ENCODE measurements around the gene TREH.

The TREH gene

DNA sequence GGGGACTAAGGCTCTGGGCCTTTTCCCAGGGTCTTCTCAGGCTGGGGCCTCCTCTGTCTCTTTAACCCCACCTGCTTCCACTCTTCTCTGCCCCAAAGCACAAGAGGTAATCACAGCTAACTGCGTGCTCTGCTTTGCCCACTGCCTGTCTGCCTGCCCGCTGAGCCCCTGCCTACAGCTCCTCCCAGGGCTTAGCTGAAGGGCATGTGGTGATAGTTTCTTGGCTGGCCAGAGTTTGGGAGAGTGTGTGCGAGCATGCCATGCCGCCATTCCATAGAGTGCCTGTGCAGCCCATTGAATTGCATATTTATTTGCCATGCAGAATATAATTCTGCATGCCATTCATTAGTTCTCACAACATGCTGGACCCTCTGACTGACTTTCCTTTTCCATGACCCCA, 39.6 kb downstream of the TREH start:
- no peak overlapping the region for H3K4me3 ChIP-seq (replicated peaks; ENCODE audit: low read depth, low read length)
- TF ChIP-seq, protein P1, sequence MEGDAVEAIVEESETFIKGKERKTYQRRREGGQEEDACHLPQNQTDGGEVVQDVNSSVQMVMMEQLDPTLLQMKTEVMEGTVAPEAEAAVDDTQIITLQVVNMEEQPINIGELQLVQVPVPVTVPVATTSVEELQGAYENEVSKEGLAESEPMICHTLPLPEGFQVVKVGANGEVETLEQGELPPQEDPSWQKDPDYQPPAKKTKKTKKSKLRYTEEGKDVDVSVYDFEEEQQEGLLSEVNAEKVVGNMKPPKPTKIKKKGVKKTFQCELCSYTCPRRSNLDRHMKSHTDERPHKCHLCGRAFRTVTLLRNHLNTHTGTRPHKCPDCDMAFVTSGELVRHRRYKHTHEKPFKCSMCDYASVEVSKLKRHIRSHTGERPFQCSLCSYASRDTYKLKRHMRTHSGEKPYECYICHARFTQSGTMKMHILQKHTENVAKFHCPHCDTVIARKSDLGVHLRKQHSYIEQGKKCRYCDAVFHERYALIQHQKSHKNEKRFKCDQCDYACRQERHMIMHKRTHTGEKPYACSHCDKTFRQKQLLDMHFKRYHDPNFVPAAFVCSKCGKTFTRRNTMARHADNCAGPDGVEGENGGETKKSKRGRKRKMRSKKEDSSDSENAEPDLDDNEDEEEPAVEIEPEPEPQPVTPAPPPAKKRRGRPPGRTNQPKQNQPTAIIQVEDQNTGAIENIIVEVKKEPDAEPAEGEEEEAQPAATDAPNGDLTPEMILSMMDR (IDR thresholded peaks at IDR 0.05; ENCODE audit: low read depth, low read length, missing control alignments) = no peak
- DNase-seq (ENCODE audit: extremely low read depth, low read depth) = no peak

DNA sequence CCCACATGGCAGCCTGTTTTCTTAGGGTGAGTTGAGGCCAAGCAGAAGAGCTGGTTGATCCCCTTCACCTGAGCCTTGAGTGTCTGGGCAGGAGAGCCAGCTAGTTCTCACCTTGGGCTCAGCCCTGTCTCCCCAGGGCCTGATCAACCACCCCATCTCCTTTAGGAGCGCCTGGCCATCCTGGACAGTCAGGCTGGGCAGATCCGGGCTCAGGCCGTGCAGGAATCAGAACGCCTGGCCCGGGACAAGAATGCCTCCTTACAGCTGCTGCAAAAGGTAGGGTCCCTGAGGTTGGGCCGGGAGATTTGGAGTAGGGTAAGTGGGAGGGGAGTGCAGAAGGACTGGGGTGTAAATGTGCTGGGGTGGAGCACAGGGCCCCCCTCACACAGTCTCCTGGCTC, 40.7 kb downstream of the TREH start:
- no peak overlapping the region for H3K4me3 ChIP-seq (replicated peaks; ENCODE audit: low read depth, low read length)
- DNase-seq (ENCODE audit: extremely low read depth, low read depth) = no peak
- TF ChIP-seq, protein P1 (IDR thresholded peaks at IDR 0.05; ENCODE audit: low read depth, low read length, missing control alignments) = no peak

DNA sequence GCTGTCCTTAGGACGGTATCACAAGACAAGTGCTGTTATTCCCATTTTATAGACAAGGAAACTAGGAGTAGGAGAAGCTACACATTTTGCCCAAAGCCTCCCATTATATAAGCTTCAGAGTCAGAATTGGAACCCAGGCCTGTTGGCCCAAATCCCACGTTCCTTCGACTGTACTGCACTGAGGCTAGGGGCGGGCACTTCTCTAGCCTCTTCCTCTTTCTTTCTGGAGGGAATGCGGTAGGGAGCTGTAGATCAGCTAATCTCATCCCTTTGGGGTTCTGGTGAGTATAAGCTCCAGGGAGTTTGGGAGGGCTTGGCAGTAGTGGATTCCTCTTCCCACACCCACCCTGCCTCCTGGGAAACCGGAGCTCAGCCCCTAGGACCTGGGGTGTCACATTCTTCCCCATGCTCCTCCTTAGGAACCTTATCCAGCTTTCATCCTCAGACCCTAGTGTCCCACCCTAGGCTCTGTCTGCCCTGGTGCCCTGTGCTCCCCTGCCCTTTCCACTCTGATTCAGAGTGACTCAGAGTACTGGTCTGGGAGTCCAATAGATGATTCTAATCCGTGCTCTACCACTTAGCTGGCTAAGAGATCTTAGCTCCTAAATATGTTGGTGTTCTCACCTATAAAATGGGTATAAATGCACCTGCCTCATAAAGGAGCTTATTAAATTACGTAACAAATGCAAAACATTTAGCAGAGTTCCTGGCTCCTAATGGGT, 42.7 kb downstream of the TREH start:
- H3K4me3 ChIP-seq (replicated peaks; ENCODE audit: low read depth, low read length) = no peak overlapping the region
- TF ChIP-seq, protein P1 (IDR thresholded peaks at IDR 0.05; ENCODE audit: low read depth, low read length, missing control alignments) = no peak
- no peak for DNase-seq (ENCODE audit: extremely low read depth, low read depth)

DNA sequence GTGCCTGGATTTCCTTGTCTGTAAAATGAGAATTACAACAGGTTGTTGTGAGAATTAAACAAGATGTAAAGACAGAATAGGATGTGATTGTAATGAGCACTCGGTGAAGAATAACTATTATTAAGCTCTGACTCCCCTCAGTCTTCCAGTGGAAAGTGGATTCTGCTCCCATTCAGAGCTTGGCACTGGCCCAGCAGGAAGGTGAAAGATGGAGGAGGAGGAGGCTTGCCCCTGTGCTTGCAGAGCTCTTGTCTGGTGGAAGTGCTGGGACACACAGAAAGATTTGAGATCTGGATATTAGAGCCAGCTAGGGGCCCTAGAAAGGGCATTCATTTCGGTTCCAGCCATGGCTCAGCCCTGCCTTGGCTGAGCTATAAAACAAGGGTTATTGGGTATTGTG, 43.8 kb downstream of the TREH start:
- no peak overlapping the region for H3K4me3 ChIP-seq (replicated peaks; ENCODE audit: low read depth, low read length)
- TF ChIP-seq, protein P1 (IDR thresholded peaks at IDR 0.05; ENCODE audit: low read depth, low read length, missing control alignments) = no peak
- no peak for DNase-seq (ENCODE audit: extremely low read depth, low read depth)

DNA sequence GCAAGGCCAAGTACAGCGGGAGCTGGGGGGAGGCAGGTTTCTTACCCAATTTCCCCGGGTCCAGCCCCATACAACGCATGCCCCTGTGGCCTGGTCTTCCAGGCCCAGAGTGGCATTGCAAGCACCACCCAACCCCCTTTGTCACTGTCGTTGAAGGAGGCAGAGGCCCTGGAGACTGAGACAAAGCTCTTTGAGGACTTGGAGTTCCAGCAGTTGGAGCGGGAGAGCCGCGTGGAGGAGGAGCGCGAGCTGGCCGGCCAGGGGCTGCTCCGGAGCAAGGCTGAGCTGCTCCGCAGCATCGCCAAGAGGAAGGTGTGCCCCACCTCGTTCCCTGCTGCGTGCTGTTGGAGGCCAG, 44.2 kb downstream of the TREH start:
- TF ChIP-seq, protein P1 (IDR thresholded peaks at IDR 0.05; ENCODE audit: low read depth, low read length, missing control alignments) = no peak

DNA sequence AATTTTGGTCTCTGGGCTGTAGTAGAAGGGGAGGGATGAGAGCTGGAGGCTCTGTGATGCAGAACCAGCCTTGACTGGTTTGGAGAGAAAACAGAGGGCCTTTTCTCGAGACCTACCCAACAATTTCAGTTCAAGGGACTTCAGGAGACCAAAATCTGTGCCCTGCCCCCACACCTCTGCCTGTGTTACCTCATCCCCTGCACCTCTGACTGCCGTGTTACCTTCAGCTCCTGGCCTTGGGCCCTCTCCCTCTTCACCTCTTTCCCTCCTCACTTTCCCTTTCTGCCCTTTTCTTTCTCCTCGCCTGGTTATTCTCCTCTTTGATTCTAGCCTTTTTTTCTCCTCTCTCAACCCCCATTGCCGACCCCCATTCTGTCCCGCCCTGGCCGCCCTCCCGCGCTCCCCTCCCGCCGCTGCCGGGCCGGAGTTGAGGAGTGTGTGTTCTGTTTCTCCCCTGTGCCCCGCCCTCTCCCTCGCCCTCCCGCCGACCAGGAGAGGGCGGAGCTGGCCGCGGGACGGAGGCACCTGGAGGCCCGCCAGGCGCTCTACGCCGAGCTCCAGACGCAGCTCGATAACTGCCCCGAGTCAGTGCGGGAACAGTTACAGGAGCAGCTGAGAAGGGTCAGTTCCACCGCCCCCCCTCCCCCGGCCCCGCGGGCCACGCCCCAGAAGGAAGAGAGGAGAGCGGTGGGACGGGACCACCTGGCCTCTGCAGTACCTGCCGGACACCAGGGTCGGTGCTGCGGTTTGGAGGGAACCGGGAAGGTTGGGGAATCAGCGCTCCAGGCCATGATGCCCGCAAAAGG, 44.8 kb downstream of the TREH start:
- no peak for DNase-seq (ENCODE audit: extremely low read depth, low read depth)
- TF ChIP-seq, protein P1 (IDR thresholded peaks at IDR 0.05; ENCODE audit: low read depth, low read length, missing control alignments) = no peak
- no peak overlapping the region for H3K4me3 ChIP-seq (replicated peaks; ENCODE audit: low read depth, low read length)

More for the DNA sequence above, 44.2 kb downstream of the TREH start:
- no peak overlapping the region for H3K4me3 ChIP-seq (replicated peaks; ENCODE audit: low read depth, low read length)
- no peak for DNase-seq (ENCODE audit: extremely low read depth, low read depth)

Data from HFF-Myc (cell line).